ENCODE data around the gene FRMD8. TPM values are rescaled to one million over a fixed set of nuclear protein-coding genes. Genes with fewer than 3 reads are reported as not detected.

FRMD8 gene
- total RNA-seq, 1 donor from 2014 or later = 11.1 TPM

- peak overlapping the region; percentile 87 for H3K4me3 Mint-ChIP-seq (ENCODE audit: unreplicated experiment)
- no peak overlapping the region for H3K27ac Mint-ChIP-seq (ENCODE audit: unreplicated experiment)
These were observed 41.5 kb downstream of the FRMD8 start for GRCh38 chr11:65427691-65428577.

GRCh38 chr11:65428578-65429067 is 42.2 kb downstream of the FRMD8 start:
- no peak for TF ChIP-seq CTCF (IDR thresholded peaks at IDR 0.05; ENCODE audit: partially characterized antibody, unreplicated experiment)
- Mint-ChIP-seq H3K4me1 (ENCODE audit: low read depth, unreplicated experiment) (peaks cover 35% of the 10 kb centered on the region), H3K27me3 (ENCODE audit: unreplicated experiment) (peaks cover 5% of the 10 kb centered on the region), H3K27ac (ENCODE audit: unreplicated experiment) (no peak overlapping the region), H3K4me3 (ENCODE audit: unreplicated experiment) (peak overlapping the region; percentile 41), H3K9me3 (ENCODE audit: unreplicated experiment) (peaks cover 10% of the 10 kb centered on the region), H3K36me3 (ENCODE audit: unreplicated experiment) (peaks cover 4% of the 10 kb centered on the region)
- DNase-seq = no peak

More at GRCh38 chr11:65427691-65428577, 41.5 kb downstream of the FRMD8 start:
- TF ChIP-seq CTCF (IDR thresholded peaks at IDR 0.05; ENCODE audit: partially characterized antibody, unreplicated experiment) = no peak
- peaks cover 38% of the 10 kb centered on the region for H3K4me1 Mint-ChIP-seq (ENCODE audit: low read depth, unreplicated experiment)
- peaks cover 6% of the 10 kb centered on the region for H3K27me3 Mint-ChIP-seq (ENCODE audit: unreplicated experiment)
- DNase-seq = no peak
- peaks cover 14% of the 10 kb centered on the region for H3K9me3 Mint-ChIP-seq (ENCODE audit: unreplicated experiment)
- H3K36me3 Mint-ChIP-seq (ENCODE audit: unreplicated experiment) = peaks cover 4% of the 10 kb centered on the region

- peaks cover 7% of the 10 kb centered on the region for H3K9me3 Mint-ChIP-seq (ENCODE audit: unreplicated experiment)
- H3K27me3 Mint-ChIP-seq (ENCODE audit: unreplicated experiment) = peaks cover 5% of the 10 kb centered on the region
- peaks cover 32% of the 10 kb centered on the region for H3K4me1 Mint-ChIP-seq (ENCODE audit: low read depth, unreplicated experiment)
- no peak for TF ChIP-seq CTCF (IDR thresholded peaks at IDR 0.05; ENCODE audit: partially characterized antibody, unreplicated experiment)
- peak overlapping the region; percentile 36 for H3K4me3 Mint-ChIP-seq (ENCODE audit: unreplicated experiment)
- DNase-seq = no peak
- H3K36me3 Mint-ChIP-seq (ENCODE audit: unreplicated experiment) = peaks cover 4% of the 10 kb centered on the region
- peak overlapping the region; percentile 22 for H3K27ac Mint-ChIP-seq (ENCODE audit: unreplicated experiment)
These were observed 42.7 kb downstream of the FRMD8 start for GRCh38 chr11:65429068-65429681.

- Mint-ChIP-seq H3K4me3 (ENCODE audit: unreplicated experiment) (peak overlapping the region; percentile 27), H3K9me3 (ENCODE audit: unreplicated experiment) (peaks cover 2% of the 10 kb centered on the region), H3K36me3 (ENCODE audit: unreplicated experiment) (no peaks in the 10 kb centered on the region), H3K4me1 (ENCODE audit: low read depth, unreplicated experiment) (peaks cover 26% of the 10 kb centered on the region), H3K27me3 (ENCODE audit: unreplicated experiment) (no peaks in the 10 kb centered on the region), H3K27ac (ENCODE audit: unreplicated experiment) (no peak overlapping the region)
- no peak for TF ChIP-seq CTCF (IDR thresholded peaks at IDR 0.05; ENCODE audit: partially characterized antibody, unreplicated experiment)
- no peak for DNase-seq
These were observed 43.4 kb downstream of the FRMD8 start for GRCh38 chr11:65429724-65430405.

Measured in glutamatergic neuron (in vitro differentiated cells).